Kidney capillary endothelial cell (primary cell): Measurements from ENCODE around the gene CAMTA1.

Source experiments
- DNase-seq: peaks from one replicate; pipeline ENCODE4 v3.0.0-alpha.2; 2018; ENCODE audit warnings: low spot score

Gene CAMTA1

DNA sequence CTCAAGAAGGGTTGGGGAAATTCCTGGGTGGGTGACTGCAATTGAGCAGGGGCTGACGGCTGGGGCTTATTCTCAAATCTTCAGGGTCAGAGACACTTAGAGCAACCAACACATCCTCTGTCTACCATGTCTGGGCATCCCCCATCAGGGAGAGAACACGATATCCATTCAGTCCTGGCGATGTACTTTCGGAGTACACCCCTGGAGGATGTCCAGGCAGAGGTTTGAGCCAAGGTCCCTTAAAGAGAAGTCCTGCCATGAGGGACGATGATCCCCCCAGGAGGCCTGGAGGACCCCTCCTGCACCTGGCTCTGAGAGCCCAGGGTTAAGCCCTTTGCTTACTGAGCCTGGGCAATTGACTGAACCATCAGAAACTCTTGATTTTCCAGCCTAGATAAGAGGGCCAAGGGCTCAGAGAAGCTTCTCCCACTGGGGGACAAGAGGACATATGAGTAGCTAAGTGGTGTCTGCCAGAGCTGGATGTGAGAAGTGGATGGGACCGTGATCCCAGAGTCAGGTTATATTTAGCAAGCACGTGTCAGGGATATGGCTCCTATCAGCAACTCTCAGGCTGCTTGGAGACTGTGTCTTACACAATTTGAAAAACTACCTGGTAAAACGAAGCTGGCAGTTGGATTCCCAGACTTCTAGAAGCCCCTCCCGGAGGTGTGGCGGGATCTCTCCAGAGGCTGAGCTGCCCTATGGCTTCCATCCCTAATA is 732.5 kb downstream of the CAMTA1 start:
- no peak for DNase-seq

DNA sequence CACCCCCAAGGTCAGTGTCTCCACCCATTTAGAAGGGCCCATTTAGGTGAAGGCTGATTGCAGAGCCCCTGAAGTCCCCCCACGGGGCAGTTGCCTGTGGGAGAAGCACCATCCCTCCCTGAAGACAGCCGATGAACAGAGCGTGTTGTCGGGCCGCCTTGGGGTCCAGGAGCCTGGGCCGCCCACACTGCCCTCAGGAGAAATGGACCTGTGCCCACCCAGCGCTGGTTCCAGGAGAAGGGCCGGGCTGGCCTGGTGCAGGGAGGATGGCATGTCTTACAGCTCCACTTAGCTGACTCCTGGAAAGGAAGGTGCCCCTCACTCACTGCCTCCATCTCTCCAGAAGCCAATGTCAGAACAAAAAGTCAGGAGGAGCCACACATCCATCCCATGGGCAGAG is 733.2 kb downstream of the CAMTA1 start:
- DNase-seq: no peak

DNA sequence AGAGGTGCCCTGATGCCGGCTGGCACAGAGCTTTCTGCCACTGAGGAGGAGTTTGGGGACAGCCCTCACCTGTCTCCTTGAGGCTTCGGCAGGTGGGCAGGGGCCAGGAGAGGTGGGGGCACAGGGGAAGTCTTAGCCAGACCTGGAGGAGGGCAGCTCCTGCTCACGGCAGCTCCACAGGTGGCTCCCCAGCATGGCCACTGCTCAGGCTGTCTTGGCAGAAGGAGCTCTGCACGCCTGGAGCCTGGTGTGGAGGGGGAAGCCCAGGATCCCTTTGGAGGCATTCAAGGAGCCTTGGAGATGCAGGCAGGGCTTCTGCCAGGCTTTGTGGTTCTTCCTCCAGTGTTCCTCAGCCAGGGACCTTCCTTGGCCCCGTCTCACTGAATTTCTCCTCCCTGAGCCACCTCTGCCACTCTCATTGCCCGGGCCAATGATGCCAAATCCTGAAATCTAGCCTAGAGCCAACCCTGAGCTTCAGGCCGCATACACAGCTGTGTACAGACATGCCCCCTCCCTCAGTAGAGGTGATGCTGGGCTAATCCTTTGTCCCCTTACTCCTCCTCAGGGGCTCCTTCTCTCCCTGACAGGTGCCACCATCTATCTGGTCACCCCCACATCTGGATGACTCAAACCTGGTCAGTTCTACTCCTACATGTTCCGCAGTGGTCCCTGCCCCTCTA is 734.1 kb downstream of the CAMTA1 start:
- no peak for DNase-seq

DNA sequence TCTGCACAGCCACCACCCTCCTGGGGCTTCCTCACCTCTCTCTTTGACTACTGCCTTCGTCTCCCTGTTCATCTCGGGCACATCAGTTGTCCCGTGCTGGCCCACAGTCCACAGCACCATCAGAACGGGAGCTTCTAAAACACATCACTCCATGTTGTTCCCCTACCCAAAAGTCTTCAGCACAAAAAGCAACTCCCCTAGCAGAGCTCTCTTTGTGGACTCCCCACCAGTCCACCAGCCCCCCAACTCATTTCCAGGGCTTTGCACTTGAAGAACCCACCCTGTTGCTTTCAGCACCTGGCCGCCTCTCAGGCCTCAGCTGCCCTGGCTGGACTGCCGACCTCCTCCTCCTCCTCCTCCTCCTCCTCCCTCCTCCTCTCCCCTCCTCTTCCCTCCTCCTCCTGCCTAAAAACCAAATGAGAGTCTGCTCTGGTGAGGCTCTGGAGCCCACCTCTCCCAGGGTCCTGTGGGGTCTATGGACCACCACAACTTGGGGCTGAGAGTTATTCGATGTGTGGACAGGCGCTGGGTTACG is 734.7 kb downstream of the CAMTA1 start:
- DNase-seq: no peak

DNA sequence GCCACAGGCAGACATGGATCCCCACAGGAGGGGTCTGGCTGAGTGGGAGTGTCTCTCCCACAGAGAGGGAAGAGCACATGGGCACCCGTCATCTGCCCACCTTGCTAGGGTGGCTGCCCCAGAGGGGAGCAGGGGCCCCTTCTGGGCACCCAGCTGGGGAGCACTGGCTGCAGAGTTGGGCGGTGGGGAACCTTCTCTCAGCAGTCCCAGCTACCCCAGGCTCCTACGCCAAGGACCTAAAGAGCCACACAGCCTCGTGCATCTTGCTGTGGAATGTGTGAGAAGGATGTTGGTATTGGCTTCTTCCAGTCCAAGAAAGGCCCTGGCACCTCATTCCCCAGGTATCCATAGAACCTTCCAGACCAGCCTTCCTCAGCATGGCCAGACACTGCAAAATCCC is 735.2 kb downstream of the CAMTA1 start:
- DNase-seq: no peak

DNA sequence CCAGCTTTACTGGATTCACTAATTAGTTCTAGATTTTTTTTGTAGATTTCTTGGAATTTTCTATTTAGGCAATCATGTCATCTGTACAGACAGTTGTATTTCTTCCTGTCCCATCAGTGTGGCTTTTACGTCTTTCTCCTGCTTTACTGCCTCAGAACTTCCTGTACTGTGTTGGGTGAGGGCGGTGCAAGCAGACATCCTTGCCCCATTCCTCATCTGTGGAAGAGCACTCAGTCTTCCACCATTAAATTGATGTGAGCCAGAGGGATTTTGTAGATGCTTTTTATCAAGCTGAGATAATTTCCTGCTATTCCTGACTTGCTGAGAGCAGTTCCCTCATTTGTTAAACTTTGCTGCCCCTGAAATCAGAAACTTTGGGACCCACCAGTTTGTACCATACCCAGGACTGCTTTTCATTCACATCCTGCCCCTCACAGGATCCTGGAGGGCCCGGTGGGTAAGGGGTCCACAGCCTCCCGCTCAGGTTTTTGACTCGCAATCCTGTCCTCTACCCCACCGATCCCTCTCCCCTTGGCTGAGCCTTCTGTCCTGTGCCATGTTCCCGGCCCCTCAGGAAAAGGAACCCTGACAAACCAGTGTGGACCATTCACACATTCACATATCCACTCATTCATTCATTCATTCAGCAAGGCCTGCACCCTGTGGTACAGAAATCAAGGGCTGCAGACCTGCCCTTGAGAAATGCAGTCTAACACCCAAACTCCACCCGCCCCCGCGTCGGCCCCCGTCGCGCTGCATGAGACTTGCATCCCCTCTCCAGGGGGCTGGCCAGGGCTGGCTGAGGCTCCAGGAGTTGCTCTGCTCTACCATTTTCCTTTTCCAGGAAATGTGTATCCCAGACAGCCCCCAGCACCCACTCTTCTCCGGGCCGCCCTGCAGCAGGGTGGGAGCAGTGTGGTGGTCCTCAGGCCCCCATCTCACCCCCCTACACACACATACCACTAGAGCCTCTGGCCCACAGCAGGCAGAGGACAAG is 739.4 kb downstream of the CAMTA1 start:
- no peak for DNase-seq

DNA sequence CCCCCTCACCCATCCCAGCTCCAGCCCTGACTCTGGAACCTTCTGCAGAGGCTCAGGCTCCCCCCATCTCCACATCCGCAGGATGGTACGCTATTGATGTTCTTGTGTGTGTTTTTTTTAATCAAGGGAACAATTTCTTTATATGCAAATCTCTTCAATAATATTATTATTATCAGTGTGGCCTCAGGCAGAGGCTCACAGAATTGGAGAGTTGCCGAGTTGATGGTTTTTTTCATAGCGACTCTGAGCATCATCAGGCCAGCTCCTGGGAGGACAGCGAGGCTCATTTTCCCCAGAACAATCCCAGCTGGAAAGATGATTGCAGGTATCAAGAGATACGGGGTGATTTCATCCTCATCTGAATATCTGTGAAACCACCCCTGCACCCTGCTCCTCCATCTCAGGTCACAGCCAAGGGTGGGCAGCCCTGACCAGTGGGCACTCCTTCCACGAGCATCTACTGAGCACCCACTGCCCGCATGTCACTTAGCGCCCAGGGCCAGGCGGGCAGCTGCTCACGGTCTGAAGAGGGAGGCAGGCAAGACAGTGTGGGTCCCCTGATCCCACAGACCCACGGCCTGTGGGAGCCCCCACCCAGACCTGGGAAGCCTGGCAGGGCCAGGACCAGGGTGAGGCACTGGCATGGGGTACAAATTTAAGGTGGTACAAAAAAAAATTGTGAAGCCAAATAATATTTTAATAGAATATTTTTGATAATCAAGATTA is 740.2 kb downstream of the CAMTA1 start:
- no peak for DNase-seq

DNA sequence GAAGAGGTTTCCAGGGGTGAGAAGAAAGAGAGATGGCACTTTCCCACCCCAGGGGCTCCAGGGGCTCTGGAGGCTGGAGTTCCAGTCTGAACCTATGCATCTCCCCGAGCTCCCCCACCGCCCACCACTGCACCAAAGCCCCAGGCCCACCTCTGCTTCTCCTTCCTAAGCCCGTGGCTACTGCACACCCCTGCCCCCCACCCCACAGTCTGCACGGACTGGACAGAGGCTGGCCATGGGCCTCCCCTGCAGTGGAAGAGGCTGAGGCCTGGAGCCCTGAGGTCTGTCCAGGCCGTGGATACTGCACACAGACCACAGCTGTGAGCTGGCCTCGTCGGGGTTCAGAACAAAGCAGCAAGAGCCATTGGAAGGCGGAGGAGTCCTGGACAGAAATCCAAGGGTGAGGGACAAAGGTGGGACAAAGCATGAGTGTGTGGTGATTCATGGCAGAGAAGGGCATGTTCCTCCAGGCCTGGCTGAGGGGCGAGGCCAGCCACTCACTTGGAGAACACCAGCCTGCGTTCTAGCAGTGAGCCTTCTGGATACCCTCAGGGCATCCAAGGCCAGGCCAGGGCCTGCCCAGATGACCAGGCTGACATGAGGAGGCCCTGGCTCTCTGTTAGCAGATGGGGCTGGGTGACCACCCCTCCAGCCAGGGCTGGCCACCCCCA is 741.1 kb downstream of the CAMTA1 start:
- DNase-seq: no peak

DNA sequence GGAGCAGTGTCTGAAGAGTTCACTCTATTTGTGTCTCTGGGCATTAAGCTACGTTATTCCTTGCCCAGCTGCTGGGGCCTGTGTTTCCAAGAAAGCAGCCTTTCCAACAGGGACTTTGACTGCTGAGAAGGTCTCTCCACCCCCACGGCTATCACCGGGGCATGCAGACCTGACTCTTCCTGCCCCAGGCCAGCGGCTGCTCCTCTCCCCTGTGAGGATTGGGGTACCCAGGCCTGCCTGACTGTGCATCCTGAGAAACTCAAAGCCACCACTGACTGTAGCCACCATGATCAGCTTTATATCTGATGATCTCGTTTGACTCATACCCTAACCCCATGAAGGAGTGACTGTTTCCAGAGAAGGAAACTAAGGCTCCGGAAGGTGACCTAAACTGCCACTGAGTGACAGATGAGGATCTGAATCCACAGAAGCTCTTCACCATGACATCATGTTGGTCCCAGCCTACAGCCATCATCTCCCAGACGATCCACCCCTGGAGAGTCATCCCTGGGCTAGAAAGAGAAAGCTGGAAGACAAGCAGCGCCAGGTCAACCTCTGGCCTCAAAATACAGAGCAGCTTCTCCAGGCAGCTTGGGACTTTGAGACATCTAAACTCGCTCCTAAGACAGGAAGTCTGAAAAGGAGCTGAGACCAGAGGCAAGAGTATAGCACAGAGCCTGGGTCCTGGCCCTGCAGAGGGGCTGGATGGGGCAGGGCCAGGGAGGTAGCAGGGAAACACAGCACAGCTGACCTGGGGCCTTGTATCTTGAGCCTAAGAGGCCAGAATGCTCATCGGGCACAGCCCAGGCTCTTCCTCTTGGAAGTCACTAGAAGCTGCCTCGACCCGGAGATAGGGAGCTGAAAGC is 741.8 kb downstream of the CAMTA1 start:
- peak; percentile 33 for DNase-seq

DNA sequence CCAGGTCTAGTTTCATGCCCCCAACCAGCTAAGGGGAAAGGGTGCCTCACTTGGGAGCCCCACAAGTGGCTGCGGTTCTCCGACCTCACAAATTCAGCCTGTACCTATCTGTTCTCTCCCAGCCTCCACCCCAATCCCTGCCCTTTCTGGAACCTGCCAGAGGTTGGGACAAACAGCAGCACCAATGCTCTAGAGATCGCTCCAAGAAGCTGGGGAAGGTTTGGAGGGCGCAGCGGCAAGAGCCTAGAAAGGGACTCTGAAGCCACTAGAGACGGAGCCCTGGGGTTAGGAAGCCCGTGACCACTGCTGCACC is 742.4 kb downstream of the CAMTA1 start:
- DNase-seq: no peak

DNA sequence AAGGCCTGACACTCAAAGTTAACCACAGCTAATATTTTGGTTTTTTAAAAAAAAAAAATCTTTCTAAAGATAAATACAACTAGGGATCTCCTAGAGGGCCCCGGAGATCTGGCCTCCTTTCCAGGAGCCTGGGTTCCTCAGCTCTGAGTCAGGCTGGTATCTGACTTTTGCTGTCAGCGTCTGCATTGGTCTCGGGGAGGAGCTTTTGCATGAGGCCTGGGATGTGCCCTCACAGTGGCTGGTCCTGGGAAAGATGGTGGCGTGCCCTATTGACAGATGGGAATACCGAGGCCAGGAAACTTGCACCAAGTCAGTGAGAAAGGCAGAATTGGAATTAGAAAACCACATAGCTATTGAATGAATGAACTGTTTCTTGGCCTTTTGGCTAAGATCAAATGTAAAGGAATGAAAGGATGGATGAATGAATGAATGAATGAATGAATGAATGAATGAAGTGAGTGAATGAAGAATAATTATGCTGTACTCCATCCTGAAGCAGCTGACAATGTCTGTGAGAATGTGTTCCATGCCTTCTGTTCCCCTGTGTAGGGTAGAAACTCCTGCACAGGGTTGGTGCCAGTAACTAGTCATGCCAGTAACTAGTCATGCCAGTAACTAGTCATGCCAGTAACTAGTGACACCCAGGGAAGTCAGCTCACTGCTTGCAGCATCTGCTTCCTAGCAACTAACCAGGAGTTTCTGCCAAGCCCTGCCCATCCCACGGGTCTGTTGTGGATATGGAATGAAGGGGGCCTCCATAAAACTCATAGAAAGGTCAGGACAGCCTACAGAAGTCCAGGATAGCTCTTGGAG is 743.3 kb downstream of the CAMTA1 start:
- no peak for DNase-seq

DNA sequence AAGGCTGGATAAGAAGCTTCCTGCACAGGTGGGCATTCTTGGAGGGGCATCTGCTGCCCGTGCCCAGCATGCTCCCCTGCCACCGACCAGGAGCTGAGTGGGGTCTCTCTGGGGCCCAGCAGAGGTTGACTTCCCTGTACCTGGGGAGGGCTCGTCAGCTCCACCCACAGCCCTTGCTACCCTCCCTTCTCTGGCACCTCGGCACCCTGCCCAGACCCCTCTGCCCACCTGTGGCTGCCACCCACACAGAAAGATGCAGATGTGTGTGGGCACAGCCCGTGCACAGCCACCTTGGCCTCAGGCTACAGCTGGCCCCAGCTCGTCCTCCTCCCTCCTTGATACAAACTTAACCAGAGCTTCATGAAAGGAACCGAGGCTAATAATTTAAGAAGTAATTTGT is 744.7 kb downstream of the CAMTA1 start:
- no peak for DNase-seq

DNA sequence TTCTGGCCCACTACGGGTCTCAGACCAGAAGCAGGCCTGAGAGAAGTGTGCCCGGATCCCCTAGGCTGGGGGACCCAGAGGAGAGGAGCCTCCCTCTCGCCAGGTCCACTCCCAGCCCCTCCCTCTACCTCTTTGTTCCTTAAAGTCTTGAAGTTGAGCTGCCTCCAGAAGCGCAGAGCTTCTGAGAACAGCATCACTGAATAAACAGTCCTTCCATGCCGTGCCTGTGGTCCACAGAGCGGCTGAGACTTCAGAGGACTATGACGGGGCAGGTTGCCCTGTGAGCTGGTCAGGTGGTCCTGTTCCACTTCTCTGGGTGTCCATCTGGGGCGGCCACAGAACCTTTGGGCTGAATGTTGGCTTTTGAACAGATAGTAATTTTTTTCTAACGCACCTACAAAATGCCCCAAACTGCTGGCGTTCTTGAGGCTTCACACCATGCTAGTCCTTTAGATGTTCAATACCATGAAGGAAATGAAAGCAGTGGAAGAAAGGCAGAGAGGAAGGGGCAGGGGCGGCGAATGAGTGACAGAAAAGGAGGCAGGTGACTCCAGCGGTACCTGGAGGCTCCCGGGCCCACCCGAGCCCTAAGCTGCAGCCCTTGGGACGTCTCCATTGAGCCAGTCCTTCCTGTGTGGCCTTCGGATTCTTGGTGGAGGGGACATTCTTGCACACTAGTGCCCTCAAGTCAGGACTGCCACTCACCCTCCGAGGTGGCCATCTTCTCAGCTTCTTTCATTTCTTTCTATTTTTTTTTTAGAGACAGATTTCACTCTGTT is 746.5 kb downstream of the CAMTA1 start:
- no peak for DNase-seq

DNA sequence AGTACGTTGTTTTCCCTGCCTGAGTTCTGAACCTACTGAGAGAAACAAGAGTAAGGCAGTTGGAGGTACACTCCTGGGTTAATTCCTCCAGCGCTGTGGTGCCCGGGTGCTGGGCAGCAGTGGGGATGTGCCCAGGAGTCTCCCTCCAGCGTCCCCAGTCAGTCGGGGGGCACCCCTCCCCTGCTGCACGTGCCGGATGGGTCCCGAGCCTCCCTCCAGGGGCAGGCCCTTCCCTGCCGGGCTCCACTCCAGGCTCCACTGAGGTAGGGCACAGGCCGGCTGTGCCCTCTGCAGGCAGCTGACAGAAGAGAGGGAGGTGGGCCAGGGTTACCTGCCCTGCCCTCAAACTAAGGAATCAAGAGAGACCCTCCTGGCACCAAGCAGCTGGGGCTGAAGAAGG is 747.8 kb downstream of the CAMTA1 start:
- DNase-seq: no peak

DNA sequence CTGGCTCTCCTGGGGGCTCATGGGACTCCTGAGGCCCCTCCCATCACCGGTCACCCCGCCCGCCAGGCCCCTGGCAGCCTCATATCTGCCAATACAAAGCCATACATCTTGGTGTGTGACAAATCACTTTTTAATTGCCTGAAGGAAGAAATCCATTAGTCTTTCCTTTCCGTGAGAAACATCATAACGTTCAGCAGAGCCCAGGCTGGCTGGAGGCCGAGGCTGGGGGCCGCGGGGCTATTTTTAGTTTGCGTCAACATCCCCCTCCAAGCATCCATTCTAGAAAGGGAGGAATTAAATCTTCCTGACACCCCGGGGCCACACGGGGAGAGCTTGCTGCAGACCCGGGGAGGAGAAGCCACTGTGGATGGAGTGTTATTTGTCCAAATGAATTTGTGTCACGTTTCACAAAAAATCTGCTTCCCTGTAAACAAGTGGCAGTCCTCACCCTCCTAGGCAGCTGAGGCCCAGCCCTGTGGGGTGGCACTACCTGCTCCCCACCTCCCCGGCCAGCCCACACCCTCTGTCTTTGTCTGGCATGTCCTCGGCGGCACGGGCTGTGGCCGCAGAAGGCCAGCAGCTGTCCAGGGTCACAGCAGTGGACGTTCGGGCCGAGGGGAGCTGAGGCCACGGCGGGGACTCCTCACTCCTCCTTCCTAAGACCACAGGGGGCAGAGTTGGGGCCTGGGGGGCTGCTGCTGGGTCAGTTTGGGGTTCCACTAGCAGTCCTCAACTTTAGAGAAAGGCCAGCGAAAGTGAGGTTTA is 749.0 kb downstream of the CAMTA1 start:
- no peak for DNase-seq

DNA sequence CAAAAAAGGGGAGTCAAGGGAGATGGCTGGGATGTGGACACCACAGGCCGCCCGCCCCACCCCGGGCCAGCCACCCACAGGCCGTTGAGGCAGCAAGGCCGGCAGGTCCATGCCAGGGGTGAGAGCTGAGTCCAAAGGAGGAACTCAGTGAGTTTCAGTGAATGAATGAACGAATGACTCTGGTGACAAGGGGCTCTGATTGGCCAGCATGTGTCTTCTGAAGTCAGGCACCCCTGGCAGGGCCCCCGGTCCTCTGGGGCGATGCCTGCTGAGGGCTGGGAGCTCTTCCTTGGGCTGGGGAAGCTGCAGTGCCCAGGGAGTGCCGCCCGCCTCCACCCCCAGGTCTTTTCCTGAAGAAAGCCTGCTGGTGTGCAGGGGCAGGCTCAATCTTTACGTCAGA is 749.8 kb downstream of the CAMTA1 start:
- no peak for DNase-seq

DNA sequence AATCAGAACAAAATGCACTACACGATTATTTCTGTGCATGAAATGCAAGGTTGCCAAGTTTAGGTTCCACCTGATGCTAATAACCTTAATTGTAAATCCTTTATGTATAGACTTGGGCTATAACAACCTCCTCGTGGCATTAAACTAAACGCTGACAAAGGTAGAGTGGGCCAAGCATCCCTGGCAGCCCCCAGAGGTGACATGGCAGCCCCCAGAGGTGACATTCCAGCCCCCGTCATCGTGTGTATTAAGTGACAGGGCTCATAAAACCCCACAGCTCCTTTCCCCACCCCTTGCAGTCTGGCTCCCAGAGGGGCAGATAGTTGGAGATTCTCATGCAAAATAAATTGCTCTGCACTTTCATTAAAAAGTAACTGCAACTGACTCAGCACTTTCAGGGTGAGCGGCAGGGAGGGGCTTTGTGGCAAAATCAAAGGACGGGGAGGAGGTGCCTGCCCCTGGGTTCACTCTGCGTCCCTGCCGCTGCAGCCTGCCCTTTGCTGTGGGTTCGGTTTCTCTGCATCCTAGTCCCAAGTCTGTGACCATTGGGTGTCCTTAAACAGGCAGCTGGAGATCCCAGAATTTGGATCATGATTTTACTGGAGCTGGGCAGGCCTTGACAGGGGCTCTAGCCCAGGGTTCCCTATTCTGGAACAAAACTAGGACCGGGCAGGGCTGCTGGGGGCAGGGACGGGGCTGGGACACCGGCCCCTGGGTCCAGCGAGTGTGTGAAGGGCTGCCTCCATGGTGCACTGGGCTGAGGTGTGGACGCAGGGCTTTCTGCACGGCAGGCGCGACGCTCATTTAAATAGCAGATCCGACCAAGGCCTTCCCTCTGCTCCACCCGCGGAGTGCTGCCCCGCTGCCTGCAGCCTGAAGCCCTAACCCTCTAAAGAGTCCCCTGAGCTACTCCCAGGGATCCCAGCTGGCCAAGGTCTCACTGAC is 751.0 kb downstream of the CAMTA1 start:
- no peak for DNase-seq
